ENCODE measurements around the gene DACT1.

DNA sequence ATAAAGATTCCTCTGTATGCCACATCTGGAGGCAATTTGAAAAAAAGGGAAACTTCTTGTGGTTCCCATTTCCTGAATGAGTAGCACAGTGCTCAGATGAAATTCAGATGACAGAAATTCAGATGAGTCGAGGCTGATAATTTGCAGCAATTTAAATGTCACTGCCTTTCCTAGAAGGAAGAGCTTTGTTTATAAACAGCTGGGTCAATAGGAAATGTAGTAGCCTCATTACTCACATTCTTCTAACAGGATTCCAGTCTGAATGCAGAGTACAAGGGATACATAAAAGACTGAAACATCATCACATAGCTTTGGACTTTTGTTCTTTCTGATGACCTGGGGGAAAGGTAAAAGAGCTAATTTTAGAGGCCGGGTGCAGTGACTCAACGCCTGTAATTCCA, 11.3 kb upstream of the DACT1 start:
- TF ChIP-seq CTCF (conservative IDR thresholded peaks at IDR 0.05 in 1 of 2, IDR thresholded peaks at IDR 0.05 in 1 of 2; ENCODE audit: extremely low read depth in 1 of 2, insufficient read depth in 1 of 2, low read depth in 1 of 2, low read length in 2 of 2) (no peak), EZH2 (IDR thresholded peaks at IDR 0.05; ENCODE audit: borderline replicate concordance, low read length) (no peak)

Measured in mammary epithelial cell (primary cell).